Smooth muscle cell (in vitro differentiated cells): ENCODE data around the gene PRR29. TPM values are rescaled to one million over a fixed set of nuclear protein-coding genes. Genes with fewer than 3 reads are reported as not detected.

Experiments used
- DNase-seq: peaks from one replicate; lab custom pipeline; 2025; ENCODE audit not compliant: unreplicated experiment; lab: John Stamatoyannopoulos, UW
- H2AFZ ChIP-seq: fragments of 200-600 bp; sonication (generic); 2 replicates; pipeline ENCODE4 v1.6.0; 2016; ENCODE audit warnings: antibody characterized with exemption, low read depth, mild to moderate bottlenecking
- H3F3A ChIP-seq: fragments of 200-600 bp; sonication (generic); 2 replicates; pipeline ENCODE4 v1.6.0; 2017; ENCODE audit warnings: antibody characterized with exemption, low read depth
- H3K27ac ChIP-seq: fragments of 200-600 bp; sonication (generic); 2 replicates; pipeline ENCODE4 v1.5.1; 2016; ENCODE audit warnings: low read depth, mild to moderate bottlenecking
- H3K27me3 ChIP-seq: fragments of 200-600 bp; sonication (generic); 2 replicates; pipeline ENCODE4 v1.6.1; 2016; ENCODE audit warnings: low read depth, mild to moderate bottlenecking
- H3K36me3 ChIP-seq: fragments of 200-600 bp; sonication (generic); 2 replicates; pipeline ENCODE4 v1.5.1; 2016; ENCODE audit warnings: low read depth
- H3K4me1 ChIP-seq: fragments of 200-600 bp; sonication (generic); 2 replicates; pipeline ENCODE4 v1.5.1; 2016; ENCODE audit warnings: low read depth
- H3K4me2 ChIP-seq: fragments of 200-600 bp; sonication (generic); 2 replicates; pipeline ENCODE4 v1.6.0; 2016; ENCODE audit warnings: mild to moderate bottlenecking
- H3K4me3 ChIP-seq: fragments of 200-600 bp; sonication (generic); 2 replicates; pipeline ENCODE4 v1.5.1; 2016; ENCODE audit warnings: mild to moderate bottlenecking
- H3K79me2 ChIP-seq: fragments of 200-600 bp; sonication (generic); 2 replicates; pipeline ENCODE4 v1.6.0; 2016; ENCODE audit warnings: low read depth, mild to moderate bottlenecking
- H3K9ac ChIP-seq: fragments of 200-600 bp; sonication (generic); 2 replicates; pipeline ENCODE4 v1.6.0; 2016; ENCODE audit warnings: low read depth
- H3K9me3 ChIP-seq: fragments of 200-600 bp; sonication (generic); replicated peaks from 2 replicates; pipeline ENCODE4 v1.5.1; 2016; ENCODE audit warnings: low read depth
- H4K20me1 ChIP-seq: fragments of 200-600 bp; sonication (generic); 2 replicates; pipeline ENCODE4 v1.6.0; 2016; ENCODE audit warnings: low read depth
- WGBS: methylation state at CpG from one replicate; pipeline ENCODE4 v1.1.7; 2016; ENCODE audit warnings: low lambda C conversion rate; 5-methylcytosine and 5-hydroxymethylcytosine counted together
- polyA plus RNA-seq: library from polyadenylated mRNA; unstranded; fragments of >200 nt; fragmentation: Nextera tagmentation; extraction: Ambion mirVana; gene quantifications from 2 replicates; pipeline ENCODE4 v1.2.1, GENCODE V29; 2016
- total RNA-seq: library from RNA; depleted of rRNA; stranded (reverse); fragments of >200 nt; gene quantifications from 2 replicates; pipeline ENCODE4 v1.2.3, GENCODE V29; 2014
- TF ChIP-seq, protein P1 (sequence below): fragments of 200-600 bp; sonication (generic); IDR thresholded peaks from 2 replicates; pipeline ENCODE4 v1.5.1; 2017; ENCODE audit warnings: borderline replicate concordance, mild to moderate bottlenecking, antibody characterized with exemption; ENCODE audit not compliant: insufficient read depth, poor library complexity, severe bottlenecking

Gene PRR29
- total and polyA plus RNA-seq, 2 experiments from 2014 or later: 0.58 TPM; not detected in 1

- WGBS: 93% methylated on average over 24 of the region's 25 CpGs
- no peak overlapping the region for H3K27ac ChIP-seq
- H3K9ac ChIP-seq: no peak overlapping the region
- no peaks in the 10 kb centered on the region for H3K36me3 ChIP-seq
- H3K4me1 ChIP-seq: no peaks in the 10 kb centered on the region
- no peak overlapping the region for H3K4me3 ChIP-seq
- H3K79me2 ChIP-seq: no peaks in the 10 kb centered on the region
- no peak overlapping the region for H2AFZ ChIP-seq
- H3K27me3 ChIP-seq: peaks cover 13% of the 10 kb centered on the region
- H4K20me1 ChIP-seq: no peaks in the 10 kb centered on the region
- H3F3A ChIP-seq: no peaks in the 10 kb centered on the region
- no peaks in the 10 kb centered on the region for H3K9me3 ChIP-seq
- no peak overlapping the region for H3K4me2 ChIP-seq
- TF ChIP-seq, protein P1, sequence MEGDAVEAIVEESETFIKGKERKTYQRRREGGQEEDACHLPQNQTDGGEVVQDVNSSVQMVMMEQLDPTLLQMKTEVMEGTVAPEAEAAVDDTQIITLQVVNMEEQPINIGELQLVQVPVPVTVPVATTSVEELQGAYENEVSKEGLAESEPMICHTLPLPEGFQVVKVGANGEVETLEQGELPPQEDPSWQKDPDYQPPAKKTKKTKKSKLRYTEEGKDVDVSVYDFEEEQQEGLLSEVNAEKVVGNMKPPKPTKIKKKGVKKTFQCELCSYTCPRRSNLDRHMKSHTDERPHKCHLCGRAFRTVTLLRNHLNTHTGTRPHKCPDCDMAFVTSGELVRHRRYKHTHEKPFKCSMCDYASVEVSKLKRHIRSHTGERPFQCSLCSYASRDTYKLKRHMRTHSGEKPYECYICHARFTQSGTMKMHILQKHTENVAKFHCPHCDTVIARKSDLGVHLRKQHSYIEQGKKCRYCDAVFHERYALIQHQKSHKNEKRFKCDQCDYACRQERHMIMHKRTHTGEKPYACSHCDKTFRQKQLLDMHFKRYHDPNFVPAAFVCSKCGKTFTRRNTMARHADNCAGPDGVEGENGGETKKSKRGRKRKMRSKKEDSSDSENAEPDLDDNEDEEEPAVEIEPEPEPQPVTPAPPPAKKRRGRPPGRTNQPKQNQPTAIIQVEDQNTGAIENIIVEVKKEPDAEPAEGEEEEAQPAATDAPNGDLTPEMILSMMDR: no peak
- no peak for DNase-seq
Observed at GRCh38 chr17:63999680-64000531, 1.8 kb downstream of the PRR29 start.

GRCh38 chr17:64001091-64001579 is 3.0 kb downstream of the PRR29 start:
- Histone ChIP-seq H2AFZ (no peak overlapping the region), H4K20me1 (no peaks in the 10 kb centered on the region), H3K4me2 (no peak overlapping the region), H3K9me3 (no peaks in the 10 kb centered on the region), H3K27me3 (peaks cover 8% of the 10 kb centered on the region), H3K4me3 (no peak overlapping the region), H3K4me1 (peaks cover 4% of the 10 kb centered on the region), H3K9ac (no peak overlapping the region), H3K79me2 (no peaks in the 10 kb centered on the region), H3K36me3 (no peaks in the 10 kb centered on the region), H3F3A (no peaks in the 10 kb centered on the region), H3K27ac (no peak overlapping the region)
- 97% methylated on average over 5 of the region's 7 CpGs for WGBS
- DNase-seq: no peak
- TF ChIP-seq, protein P1: no peak

GRCh38 chr17:64001763-64002529 is 3.8 kb downstream of the PRR29 start:
- no peak for DNase-seq
- H3K79me2 ChIP-seq: no peaks in the 10 kb centered on the region
- H3K9me3 ChIP-seq: no peaks in the 10 kb centered on the region
- no peak overlapping the region for H3K4me3 ChIP-seq
- H3K9ac ChIP-seq: no peak overlapping the region
- H3K27ac ChIP-seq: no peak overlapping the region
- H3F3A ChIP-seq: no peaks in the 10 kb centered on the region
- peaks cover 3% of the 10 kb centered on the region for H3K27me3 ChIP-seq
- no peak overlapping the region for H2AFZ ChIP-seq
- H4K20me1 ChIP-seq: no peaks in the 10 kb centered on the region
- H3K36me3 ChIP-seq: no peaks in the 10 kb centered on the region
- WGBS: 87% methylated on average over 14 of the region's 14 CpGs
- H3K4me1 ChIP-seq: peaks cover 4% of the 10 kb centered on the region
- TF ChIP-seq, protein P1: no peak
- no peak overlapping the region for H3K4me2 ChIP-seq
